SIG-M5 (cell line): ENCODE measurements around the gene GOLGA6L7.
"Not testable (repeated sequence)": the region's sequence is repeated elsewhere in the genome, so short reads cannot be mapped to it uniquely, and the experiment has no call there.

Experiments used
- DNase-seq: peaks from one replicate; lab custom pipeline; 2025; lab: John Stamatoyannopoulos, UW

Gene GOLGA6L7

GRCh38 chr15:28884151-28884940, 35.9 kb upstream of the GOLGA6L7 start:
- no peak for DNase-seq

- no peak for DNase-seq
Measured at GRCh38 chr15:28881600-28881999, 33.2 kb upstream of the GOLGA6L7 start.

- no peak for DNase-seq
Measured at GRCh38 chr15:28881170-28881569, 32.7 kb upstream of the GOLGA6L7 start.

GRCh38 chr15:28880680-28881079, 32.2 kb upstream of the GOLGA6L7 start:
- no peak for DNase-seq

GRCh38 chr15:28879551-28879950, 31.1 kb upstream of the GOLGA6L7 start:
- no peak for DNase-seq

- no peak for DNase-seq
Measured at GRCh38 chr15:28878209-28878608, 29.8 kb upstream of the GOLGA6L7 start.

- no peak for DNase-seq
Measured at GRCh38 chr15:28876845-28877185, 28.4 kb upstream of the GOLGA6L7 start.

- no peak for DNase-seq
Measured at GRCh38 chr15:28876131-28876844, 27.8 kb upstream of the GOLGA6L7 start.

- no peak for DNase-seq
Measured at GRCh38 chr15:28875461-28876000, 27.1 kb upstream of the GOLGA6L7 start.

GRCh38 chr15:28873585-28874190, 25.2 kb upstream of the GOLGA6L7 start:
- no peak for DNase-seq

GRCh38 chr15:28873006-28873405, 24.6 kb upstream of the GOLGA6L7 start:
- DNase-seq, result no peak

- no peak for DNase-seq
Measured at GRCh38 chr15:28871168-28871567, 22.7 kb upstream of the GOLGA6L7 start.

- no peak for DNase-seq
Measured at GRCh38 chr15:28868744-28869345, 20.4 kb upstream of the GOLGA6L7 start.

- DNase-seq, result not testable (repeated sequence)
Measured at GRCh38 chr15:28861589-28862293, 13.3 kb upstream of the GOLGA6L7 start.

- no peak for DNase-seq
Measured at GRCh38 chr15:28861031-28861534, 12.6 kb upstream of the GOLGA6L7 start.

- DNase-seq, result not testable (repeated sequence)
Measured at GRCh38 chr15:28854578-28854977, 6.1 kb upstream of the GOLGA6L7 start.

- DNase-seq, result not testable (repeated sequence)
Measured at GRCh38 chr15:28853654-28854053, 5.2 kb upstream of the GOLGA6L7 start.

GRCh38 chr15:28849766-28850165, 1.3 kb upstream of the GOLGA6L7 start:
- DNase-seq, result not testable (repeated sequence)

GRCh38 chr15:28849271-28849670, 827 bp upstream of the GOLGA6L7 start:
- DNase-seq, result not testable (repeated sequence)

GRCh38 chr15:28847959-28848358, 485 bp downstream of the GOLGA6L7 start:
- not testable (repeated sequence) for DNase-seq

- not testable (repeated sequence) for DNase-seq
Measured at GRCh38 chr15:28847247-28847646, 1.2 kb downstream of the GOLGA6L7 start.
